GM13977 (cell line): ENCODE measurements around the gene PTGFRN.

Experiments used
- DNase-seq: peaks from one replicate; pipeline ENCODE4 v3.0.0; 2012; ENCODE audit warnings: low spot score
- in situ Hi-C: fragments of 300-500 bp; cut with MboI; formaldehyde crosslinking; loops from one replicate; pipeline ENCODE4 v1.12.0; 2022; ENCODE audit warnings: low sequenced_read_pairs, low pct_unique_long_range_greater_than_20kb, mixed read lengths, inconsistent platforms; ENCODE audit not compliant: unreplicated experiment
- TF ChIP-seq, protein P1 (sequence below): IDR thresholded peaks from 2 replicates; pipeline ENCODE4 v1.5.1; 2012; ENCODE audit warnings: mild to moderate bottlenecking, control low read depth; ENCODE audit not compliant: insufficient read depth; ENCODE audit errors: extremely low read depth, missing control alignments

Gene PTGFRN

DNA sequence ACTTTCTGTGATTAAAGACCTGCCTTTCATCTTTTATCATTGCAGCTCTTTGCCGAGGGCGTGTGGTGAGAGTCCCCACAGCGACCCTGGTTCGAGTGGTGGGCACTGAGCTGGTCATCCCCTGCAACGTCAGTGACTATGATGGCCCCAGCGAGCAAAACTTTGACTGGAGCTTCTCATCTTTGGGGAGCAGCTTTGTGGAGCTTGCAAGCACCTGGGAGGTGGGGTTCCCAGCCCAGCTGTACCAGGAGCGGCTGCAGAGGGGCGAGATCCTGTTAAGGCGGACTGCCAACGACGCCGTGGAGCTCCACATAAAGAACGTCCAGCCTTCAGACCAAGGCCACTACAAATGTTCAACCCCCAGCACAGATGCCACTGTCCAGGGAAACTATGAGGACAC, 32.0 kb downstream of the PTGFRN start:
- DNase-seq = no peak
- in situ Hi-C loops = no loop called here
- TF ChIP-seq, protein P1, sequence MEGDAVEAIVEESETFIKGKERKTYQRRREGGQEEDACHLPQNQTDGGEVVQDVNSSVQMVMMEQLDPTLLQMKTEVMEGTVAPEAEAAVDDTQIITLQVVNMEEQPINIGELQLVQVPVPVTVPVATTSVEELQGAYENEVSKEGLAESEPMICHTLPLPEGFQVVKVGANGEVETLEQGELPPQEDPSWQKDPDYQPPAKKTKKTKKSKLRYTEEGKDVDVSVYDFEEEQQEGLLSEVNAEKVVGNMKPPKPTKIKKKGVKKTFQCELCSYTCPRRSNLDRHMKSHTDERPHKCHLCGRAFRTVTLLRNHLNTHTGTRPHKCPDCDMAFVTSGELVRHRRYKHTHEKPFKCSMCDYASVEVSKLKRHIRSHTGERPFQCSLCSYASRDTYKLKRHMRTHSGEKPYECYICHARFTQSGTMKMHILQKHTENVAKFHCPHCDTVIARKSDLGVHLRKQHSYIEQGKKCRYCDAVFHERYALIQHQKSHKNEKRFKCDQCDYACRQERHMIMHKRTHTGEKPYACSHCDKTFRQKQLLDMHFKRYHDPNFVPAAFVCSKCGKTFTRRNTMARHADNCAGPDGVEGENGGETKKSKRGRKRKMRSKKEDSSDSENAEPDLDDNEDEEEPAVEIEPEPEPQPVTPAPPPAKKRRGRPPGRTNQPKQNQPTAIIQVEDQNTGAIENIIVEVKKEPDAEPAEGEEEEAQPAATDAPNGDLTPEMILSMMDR = no peak

DNA sequence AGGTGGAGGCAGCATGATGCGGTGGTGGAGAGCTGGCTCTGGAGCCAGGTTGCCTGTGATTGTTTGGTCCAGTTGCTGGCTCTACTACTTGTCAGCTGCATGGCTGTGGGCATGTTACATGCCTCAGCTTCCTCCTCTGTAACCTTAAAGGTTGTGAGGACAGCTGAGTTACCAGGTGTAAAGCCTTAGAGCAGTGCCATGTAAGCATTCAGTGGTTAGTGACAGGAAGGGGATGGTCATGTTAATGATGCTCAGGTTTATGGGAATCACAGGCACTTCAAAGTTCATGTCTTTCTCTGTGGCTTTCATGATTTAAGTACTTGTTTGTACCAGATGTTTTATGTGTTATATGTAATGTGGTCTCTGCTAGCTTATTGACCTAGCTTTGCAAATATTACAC, 32.6 kb downstream of the PTGFRN start:
- DNase-seq = no peak
- TF ChIP-seq, protein P1 = no peak
- in situ Hi-C loops = no loop called here

DNA sequence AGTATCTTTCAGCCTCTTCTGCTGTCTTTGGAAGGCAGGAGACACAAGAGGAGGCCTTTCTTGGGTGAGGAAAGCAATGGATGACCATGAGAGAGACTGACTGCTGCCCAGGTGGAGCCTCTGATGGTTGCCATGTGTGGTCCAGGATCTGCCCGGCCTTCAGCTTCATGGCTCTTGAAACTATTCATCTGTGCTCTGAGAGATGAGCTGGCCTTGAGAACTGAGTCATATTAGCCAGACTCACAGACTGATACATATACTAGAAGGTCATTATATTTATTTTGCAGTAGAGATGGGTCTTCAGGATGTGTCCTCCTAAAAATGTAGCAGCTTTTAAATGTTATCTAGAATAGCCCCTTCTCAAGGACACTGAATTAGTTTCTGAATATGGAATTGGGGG, 33.7 kb downstream of the PTGFRN start:
- TF ChIP-seq, protein P1 = no peak
- in situ Hi-C loops = no loop called here
- peak; percentile 48 for DNase-seq

DNA sequence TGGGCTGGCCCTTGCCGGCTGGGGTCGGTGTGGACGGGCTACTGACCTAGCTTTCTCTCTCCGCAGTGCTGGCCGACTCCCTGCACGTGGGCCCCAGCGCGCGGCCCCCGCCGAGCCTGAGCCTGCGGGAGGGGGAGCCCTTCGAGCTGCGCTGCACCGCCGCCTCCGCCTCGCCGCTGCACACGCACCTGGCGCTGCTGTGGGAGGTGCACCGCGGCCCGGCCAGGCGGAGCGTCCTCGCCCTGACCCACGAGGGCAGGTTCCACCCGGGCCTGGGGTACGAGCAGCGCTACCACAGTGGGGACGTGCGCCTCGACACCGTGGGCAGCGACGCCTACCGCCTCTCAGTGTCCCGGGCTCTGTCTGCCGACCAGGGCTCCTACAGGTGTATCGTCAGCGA, 34.9 kb downstream of the PTGFRN start:
- in situ Hi-C loops = no loop called here
- TF ChIP-seq, protein P1 = no peak

DNA sequence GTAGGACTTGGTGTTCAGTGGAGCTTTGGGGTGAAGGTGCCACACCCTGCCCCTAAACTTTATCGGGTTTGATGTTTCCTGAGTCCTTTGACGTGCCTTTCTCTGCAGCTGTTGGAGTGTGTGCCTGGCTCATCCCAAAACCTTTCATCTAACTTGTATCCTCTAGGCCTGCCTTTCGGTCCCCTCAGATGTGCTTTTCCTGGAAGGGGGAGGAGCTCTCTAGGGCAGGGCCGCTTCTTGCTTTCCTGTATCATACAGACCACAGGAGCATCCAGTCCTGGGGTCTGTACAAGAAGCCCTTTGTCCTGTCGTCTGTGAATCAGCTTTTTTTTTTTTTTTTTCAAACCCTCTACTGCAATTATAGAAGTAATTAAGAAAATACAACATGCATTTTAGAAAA, 35.7 kb downstream of the PTGFRN start:
- TF ChIP-seq, protein P1 = no peak
- DNase-seq = no peak
- in situ Hi-C loops = no loop called here

More for the DNA sequence above, 34.9 kb downstream of the PTGFRN start:
- no peak for DNase-seq

DNA sequence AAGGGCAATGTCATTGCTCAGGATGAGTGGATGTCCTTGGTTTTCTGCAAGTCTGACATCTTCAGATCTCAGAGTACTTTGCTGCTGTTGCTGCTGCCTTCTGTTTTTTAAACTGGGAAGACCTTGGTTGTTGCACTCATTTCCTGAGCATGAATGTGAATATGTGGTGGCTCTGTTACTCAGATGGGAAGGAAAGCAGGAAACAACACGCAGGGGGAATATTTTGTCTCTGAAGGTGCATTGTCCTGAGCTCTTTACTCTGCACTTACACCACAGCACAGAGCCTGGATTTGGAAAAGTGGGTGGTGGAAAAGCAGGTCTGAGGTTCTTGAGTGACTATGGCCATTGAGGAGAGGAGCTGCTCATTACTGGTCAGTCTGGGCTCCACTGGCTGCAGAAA, 36.3 kb downstream of the PTGFRN start:
- DNase-seq = no peak
- in situ Hi-C loops = no loop called here

More for the DNA sequence above, 36.3 kb downstream of the PTGFRN start:
- TF ChIP-seq, protein P1 = no peak
